Immature natural killer cell (primary cell): ENCODE measurements around the gene HHIPL1. TPM values are rescaled to one million over a fixed set of nuclear protein-coding genes. Genes with fewer than 3 reads are reported as not detected.

Experiments
- DNase-seq, 3 donors: peaks; one replicate each; pipeline ENCODE4 v3.0.0; 2022; ENCODE audit warnings: mixed read lengths in 1 of 3
- H3K27ac Mint-ChIP-seq, 6 donors: one replicate each; pipeline ENCODE4 v1.8.0; 2020; ENCODE audit warnings: mixed read lengths in 6 of 6, mild to moderate bottlenecking in 5 of 6, inconsistent platforms in 4 of 6, moderate library complexity in 3 of 6
- H3K27me3 Mint-ChIP-seq, 3 donors: one replicate each; pipeline ENCODE4 v1.8.0; 2020 to 2021; ENCODE audit warnings: low read depth in 3 of 3, mild to moderate bottlenecking in 3 of 3, mixed read lengths in 3 of 3, moderate library complexity in 3 of 3, inconsistent platforms in 1 of 3
- H3K36me3 Mint-ChIP-seq, 3 donors: one replicate each; pipeline ENCODE4 v1.8.0; 2020; ENCODE audit warnings: mixed read lengths in 3 of 3, inconsistent platforms in 2 of 3, mild to moderate bottlenecking in 2 of 3
- H3K4me1 Mint-ChIP-seq, 2 donors: one replicate each; pipeline ENCODE4 v1.8.0; 2020; ENCODE audit warnings: inconsistent platforms in 2 of 2, mild to moderate bottlenecking in 2 of 2, mixed read lengths in 2 of 2, moderate library complexity in 1 of 2
- H3K4me3 Mint-ChIP-seq, 5 donors: one replicate each; pipeline ENCODE4 v1.8.0; 2020; ENCODE audit warnings: mild to moderate bottlenecking in 5 of 5, mixed read lengths in 5 of 5, inconsistent platforms in 3 of 5, moderate library complexity in 3 of 5
- H3K9me3 Mint-ChIP-seq, 6 donors: one replicate each; pipeline ENCODE4 v1.8.0; 2020; ENCODE audit warnings: mild to moderate bottlenecking in 6 of 6, mixed read lengths in 6 of 6, inconsistent platforms in 4 of 6, moderate library complexity in 3 of 6
- polyA plus RNA-seq, 3 donors: library from polyadenylated mRNA; unstranded; fragments of 300-500 nt; fragmentation: Illumina TruSeq; gene quantifications; one replicate each; pipeline ENCODE4 v1.2.3, GENCODE V29; 2021

HHIPL1 gene
- polyA plus RNA-seq, 3 donors from 2014 or later: not detected

- H3K27ac Mint-ChIP-seq: no peak overlapping the region
- no peaks in the 10 kb centered on the region for H3K4me1 Mint-ChIP-seq
- no peaks in the 10 kb centered on the region for H3K9me3 Mint-ChIP-seq
- peaks cover 4 to 9% (median 4%) of the 10 kb centered on the region in 3 donors for H3K27me3 Mint-ChIP-seq
- H3K36me3 Mint-ChIP-seq: no peaks in the 10 kb centered on the region
- H3K4me3 Mint-ChIP-seq: no peak overlapping the region
- DNase-seq: no peak
These were observed 24.8 kb upstream of the HHIPL1 start for GRCh38 chr14:99619835-99620834.

DNA sequence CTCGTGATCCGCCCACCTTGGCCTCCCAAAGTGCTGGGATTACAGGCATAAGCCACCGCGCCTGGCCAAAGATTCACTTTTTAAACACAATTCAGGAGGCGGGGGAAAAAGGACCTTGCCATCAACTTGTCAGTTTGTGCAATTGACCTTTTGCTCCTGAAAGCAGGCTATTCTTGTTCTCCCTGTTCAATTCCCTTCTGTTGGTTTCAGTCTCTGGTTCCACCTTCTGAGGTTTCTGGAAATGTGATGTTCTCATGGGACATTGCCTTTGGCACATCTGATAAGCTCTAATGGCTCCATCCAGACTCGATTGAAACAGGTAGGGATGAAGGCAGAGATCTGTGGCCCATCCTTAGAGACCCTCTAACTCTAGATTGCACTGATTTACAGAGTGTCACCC, 23.0 kb upstream of the HHIPL1 start:
- Mint-ChIP-seq H3K27ac (no peak overlapping the region), H3K4me1 (no peaks in the 10 kb centered on the region), H3K9me3 (no peaks in the 10 kb centered on the region), H3K36me3 (no peaks in the 10 kb centered on the region), H3K4me3 (no peak overlapping the region), H3K27me3 (peaks cover 0 to 5% (median 3%) of the 10 kb centered on the region in 3 donors)
- no peak for DNase-seq

DNA sequence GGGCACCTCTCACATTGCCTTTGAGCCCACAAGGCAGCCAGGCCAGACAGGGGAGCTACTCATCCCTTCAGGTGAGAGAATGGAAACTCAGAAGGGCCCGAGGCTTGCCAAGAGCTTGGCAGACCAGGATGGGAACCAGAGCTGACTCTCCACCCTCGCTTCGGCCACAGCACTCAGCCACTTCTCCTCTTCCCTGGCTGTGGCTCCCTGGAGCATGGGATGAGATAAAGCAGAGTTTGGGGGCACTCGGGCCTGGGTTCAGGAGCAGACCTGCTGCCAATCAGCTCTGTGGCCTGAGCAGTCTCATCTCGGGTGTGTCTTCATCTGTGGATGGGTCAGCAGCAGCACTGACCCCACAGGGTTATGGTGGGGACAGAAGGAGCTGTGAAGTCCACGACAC, 20.9 kb upstream of the HHIPL1 start:
- no peak overlapping the region for H3K4me3 Mint-ChIP-seq
- no peaks in the 10 kb centered on the region for H3K9me3 Mint-ChIP-seq
- peaks cover 0 to 3% of the 10 kb centered on the region in 2 donors for H3K4me1 Mint-ChIP-seq
- no peak for DNase-seq
- H3K36me3 Mint-ChIP-seq: no peaks in the 10 kb centered on the region
- no peak overlapping the region for H3K27ac Mint-ChIP-seq
- H3K27me3 Mint-ChIP-seq: peaks cover 0 to 2% (median 0%) of the 10 kb centered on the region in 3 donors

DNA sequence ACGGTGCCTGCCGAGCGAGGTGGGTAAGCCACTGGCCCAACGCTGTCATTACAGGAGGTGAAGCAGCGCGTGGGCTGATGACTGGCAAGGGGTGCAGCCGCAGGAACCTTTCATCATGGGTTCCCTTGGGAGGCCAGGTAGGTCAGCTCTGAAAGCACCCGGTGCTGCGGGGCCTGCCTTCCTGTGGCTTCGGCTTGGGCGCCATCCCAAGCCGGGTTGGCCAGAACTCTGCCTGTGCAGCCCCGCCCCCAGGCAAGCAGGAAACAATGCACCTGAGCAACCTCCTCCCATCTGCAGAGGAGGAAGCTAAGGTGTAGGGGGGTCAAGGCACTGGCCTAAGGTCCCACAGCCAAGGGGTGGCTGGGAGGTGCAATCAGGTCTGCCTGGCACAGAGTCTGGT, 20.0 kb upstream of the HHIPL1 start:
- peaks cover 0 to 4% of the 10 kb centered on the region in 2 donors for H3K4me1 Mint-ChIP-seq
- no peaks in the 10 kb centered on the region for H3K9me3 Mint-ChIP-seq
- no peak overlapping the region for H3K27ac Mint-ChIP-seq
- H3K27me3 Mint-ChIP-seq: peaks cover 0 to 2% (median 0%) of the 10 kb centered on the region in 3 donors
- DNase-seq: no peak
- no peak overlapping the region for H3K4me3 Mint-ChIP-seq
- no peaks in the 10 kb centered on the region for H3K36me3 Mint-ChIP-seq

DNA sequence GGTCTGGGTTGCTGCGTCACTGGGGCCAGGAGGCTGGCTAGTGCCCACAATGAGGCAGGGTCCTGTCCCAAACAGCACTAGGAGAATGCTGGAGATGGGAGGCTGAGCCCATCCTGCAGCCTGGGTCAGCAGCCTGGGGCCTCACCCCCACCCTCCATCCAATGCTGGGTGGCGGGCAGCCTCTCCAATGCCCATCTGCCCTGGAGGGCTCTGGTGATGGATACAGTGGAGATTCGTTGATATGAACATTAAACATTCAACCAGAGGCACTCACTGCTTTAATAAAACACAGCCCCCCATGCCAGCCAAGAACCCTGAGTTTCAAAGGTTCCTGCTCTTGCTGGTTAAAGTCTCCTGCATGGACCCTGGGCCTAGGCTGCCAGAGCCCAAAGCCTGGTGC, 19.5 kb upstream of the HHIPL1 start:
- Mint-ChIP-seq H3K27me3 (peaks cover 0 to 2% (median 1%) of the 10 kb centered on the region in 3 donors), H3K9me3 (no peaks in the 10 kb centered on the region), H3K4me3 (no peak overlapping the region), H3K4me1 (peaks cover 0 to 4% of the 10 kb centered on the region in 2 donors), H3K36me3 (no peaks in the 10 kb centered on the region), H3K27ac (no peak overlapping the region)
- DNase-seq: no peak

- no peaks in the 10 kb centered on the region for H3K9me3 Mint-ChIP-seq
- no peak for DNase-seq
- no peak overlapping the region for H3K4me3 Mint-ChIP-seq
- peaks cover 0 to 4% of the 10 kb centered on the region in 2 donors for H3K4me1 Mint-ChIP-seq
- H3K27ac Mint-ChIP-seq: no peak overlapping the region
- H3K36me3 Mint-ChIP-seq: no peaks in the 10 kb centered on the region
- peaks cover 0 to 4% (median 4%) of the 10 kb centered on the region in 3 donors for H3K27me3 Mint-ChIP-seq
These were observed 18.8 kb upstream of the HHIPL1 start for GRCh38 chr14:99626041-99626648.

DNA sequence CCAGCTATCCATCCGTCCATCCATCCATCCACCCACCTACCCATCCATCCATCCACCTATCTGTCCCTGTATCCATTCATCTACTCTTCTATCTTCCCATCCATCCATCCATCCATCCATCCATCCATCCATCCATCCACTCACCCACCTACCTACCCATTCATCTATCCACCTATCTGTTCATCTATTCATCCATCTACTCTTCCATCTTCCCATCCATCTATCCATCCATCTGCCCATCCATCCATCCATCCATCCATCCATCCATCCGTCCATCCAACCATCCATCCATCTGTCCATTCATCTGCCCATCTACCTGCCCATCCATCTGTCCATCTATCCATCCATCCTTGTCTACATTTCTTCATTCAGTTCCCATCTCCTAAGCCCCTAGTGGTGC, 17.8 kb upstream of the HHIPL1 start:
- no peak overlapping the region for H3K27ac Mint-ChIP-seq
- peaks cover 0 to 4% of the 10 kb centered on the region in 2 donors for H3K4me1 Mint-ChIP-seq
- peaks cover 0 to 4% (median 4%) of the 10 kb centered on the region in 3 donors for H3K27me3 Mint-ChIP-seq
- H3K9me3 Mint-ChIP-seq: no peaks in the 10 kb centered on the region
- no peak for DNase-seq
- H3K4me3 Mint-ChIP-seq: no peak overlapping the region
- H3K36me3 Mint-ChIP-seq: no peaks in the 10 kb centered on the region

GRCh38 chr14:99627510-99628381, 17.2 kb upstream of the HHIPL1 start:
- Mint-ChIP-seq H3K27ac (no peak overlapping the region), H3K4me3 (no peak overlapping the region), H3K4me1 (peaks cover 0 to 4% of the 10 kb centered on the region in 2 donors), H3K27me3 (peaks cover 0 to 4% (median 4%) of the 10 kb centered on the region in 3 donors), H3K36me3 (no peaks in the 10 kb centered on the region), H3K9me3 (no peaks in the 10 kb centered on the region)
- no peak for DNase-seq

DNA sequence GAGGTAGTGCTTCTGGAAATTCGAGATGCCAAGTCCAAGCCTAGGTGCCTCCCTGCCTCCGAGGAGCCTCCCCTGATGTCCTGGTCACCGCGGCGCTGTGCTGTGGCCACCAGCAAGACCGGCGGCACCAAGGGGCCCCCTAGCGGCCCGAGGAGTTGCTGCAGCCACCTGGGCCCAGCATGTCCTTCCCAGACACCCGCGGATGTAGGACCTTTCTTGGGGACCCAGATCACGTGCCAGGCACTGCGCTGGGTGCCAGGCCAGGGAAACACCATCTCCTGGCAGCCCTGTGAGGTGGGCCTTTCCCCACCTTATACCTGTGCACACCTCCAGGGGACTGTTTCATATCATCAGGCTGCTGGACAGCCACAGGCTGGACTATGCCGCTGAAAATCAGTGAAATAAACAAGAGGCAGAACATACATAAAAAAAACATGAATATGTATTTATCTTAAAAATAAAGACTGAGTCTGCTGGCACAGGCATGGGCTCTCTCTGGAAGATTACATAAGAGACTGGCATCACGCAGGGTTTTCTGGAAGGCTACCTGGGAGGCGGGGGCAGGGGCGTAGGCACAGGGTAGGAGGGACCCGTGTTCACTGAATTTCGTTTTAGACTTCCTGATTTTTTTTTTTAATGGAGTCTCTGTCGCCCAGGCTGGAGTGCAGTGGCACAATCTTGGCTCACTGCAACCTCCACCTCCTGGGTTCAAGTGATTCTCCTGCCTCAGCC, 15.9 kb upstream of the HHIPL1 start:
- no peaks in the 10 kb centered on the region for H3K9me3 Mint-ChIP-seq
- no peak overlapping the region for H3K4me3 Mint-ChIP-seq
- H3K27me3 Mint-ChIP-seq: peaks cover 0 to 4% (median 2%) of the 10 kb centered on the region in 3 donors
- H3K27ac Mint-ChIP-seq: no peak overlapping the region
- peak; percentile 52 to 61 (median 53) for DNase-seq
- H3K4me1 Mint-ChIP-seq: peaks cover 0 to 4% of the 10 kb centered on the region in 2 donors
- H3K36me3 Mint-ChIP-seq: no peaks in the 10 kb centered on the region

DNA sequence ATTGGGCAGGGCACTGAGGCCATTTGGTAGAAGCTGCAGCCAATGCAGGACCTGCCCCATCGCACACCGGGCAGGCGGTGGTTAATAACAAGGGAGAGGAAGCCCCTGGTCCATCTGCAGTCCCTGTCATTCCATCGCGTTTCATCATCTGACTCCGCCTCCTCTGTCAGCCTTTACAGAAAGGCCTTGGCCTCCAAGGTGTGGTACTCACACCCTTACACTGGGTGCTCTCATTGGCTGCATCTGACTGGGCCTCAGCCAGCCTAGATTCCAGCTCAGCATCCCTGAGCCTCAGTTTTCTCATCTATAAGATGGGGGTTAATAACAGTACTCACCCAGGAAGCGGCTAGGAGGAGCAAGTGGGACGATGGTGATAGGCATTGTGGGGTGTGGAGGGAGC, 14.7 kb upstream of the HHIPL1 start:
- peaks cover 0 to 4% of the 10 kb centered on the region in 2 donors for H3K4me1 Mint-ChIP-seq
- H3K4me3 Mint-ChIP-seq: no peak overlapping the region

DNA sequence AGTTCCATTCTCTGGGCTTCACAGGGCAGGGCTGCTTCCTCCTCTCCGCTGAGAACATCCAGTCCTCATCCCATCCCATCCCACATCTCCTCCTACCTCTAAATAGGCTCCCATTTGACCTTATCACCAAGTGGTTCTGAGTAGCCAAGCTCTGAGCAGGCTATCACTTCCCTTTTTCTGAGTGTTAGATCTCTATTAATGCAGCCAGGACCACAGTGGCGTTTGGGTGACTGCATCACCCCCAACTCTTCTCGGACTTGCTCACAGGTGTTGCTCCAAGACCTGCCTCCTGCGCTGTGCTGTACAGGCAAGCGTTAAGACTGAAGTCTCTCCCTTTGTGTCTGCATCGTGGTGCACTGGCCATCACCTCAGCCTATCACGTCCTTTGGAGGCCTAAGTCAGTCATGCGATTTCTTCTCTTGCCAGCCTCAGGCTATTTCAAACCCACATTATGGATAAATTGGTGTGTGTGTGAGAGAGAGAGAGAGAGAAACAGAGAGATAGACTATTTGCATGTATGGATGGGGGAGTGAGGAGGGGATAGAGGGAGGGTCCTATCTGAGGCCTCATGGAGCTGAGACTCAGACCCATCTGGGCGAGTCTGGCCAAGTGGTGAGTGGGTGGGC, 12.4 kb upstream of the HHIPL1 start:
- H3K27ac Mint-ChIP-seq: peak overlapping the region in 1 of 6 donors; percentile 5
- H3K4me3 Mint-ChIP-seq: no peak overlapping the region
- H3K9me3 Mint-ChIP-seq: no peaks in the 10 kb centered on the region
- no peaks in the 10 kb centered on the region for H3K36me3 Mint-ChIP-seq
- H3K27me3 Mint-ChIP-seq: peaks cover 1 to 4% (median 2%) of the 10 kb centered on the region in 3 donors
- no peak for DNase-seq
- peaks cover 0 to 4% of the 10 kb centered on the region in 2 donors for H3K4me1 Mint-ChIP-seq

More for the DNA sequence above, 14.7 kb upstream of the HHIPL1 start:
- no peak overlapping the region for H3K27ac Mint-ChIP-seq
- no peaks in the 10 kb centered on the region for H3K9me3 Mint-ChIP-seq
- H3K36me3 Mint-ChIP-seq: no peaks in the 10 kb centered on the region
- H3K27me3 Mint-ChIP-seq: peaks cover 1 to 4% (median 2%) of the 10 kb centered on the region in 3 donors
- DNase-seq: no peak

DNA sequence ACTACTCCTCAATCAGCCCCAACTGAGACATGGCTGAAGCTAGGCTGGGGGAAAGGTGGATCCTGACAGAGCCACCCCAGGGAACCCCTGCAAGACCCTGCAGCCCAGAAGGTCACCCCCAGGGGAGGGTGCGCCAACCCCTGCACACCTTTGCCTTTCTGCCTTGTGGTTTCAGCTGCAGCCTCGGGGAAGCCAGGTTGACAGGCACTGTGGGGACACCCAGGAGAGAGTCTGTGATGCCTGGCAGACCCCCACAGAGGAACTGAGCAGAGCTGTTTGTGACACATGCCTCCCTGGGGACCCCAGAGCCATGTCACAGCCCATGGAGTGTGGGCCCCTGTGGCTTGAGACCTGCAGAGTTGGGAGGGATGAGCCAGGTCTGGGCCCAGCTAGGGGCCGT, 11.8 kb upstream of the HHIPL1 start:
- H3K4me1 Mint-ChIP-seq: peaks cover 0 to 4% of the 10 kb centered on the region in 2 donors
- no peaks in the 10 kb centered on the region for H3K36me3 Mint-ChIP-seq
- H3K27me3 Mint-ChIP-seq: peaks cover 1 to 4% (median 2%) of the 10 kb centered on the region in 3 donors
- H3K9me3 Mint-ChIP-seq: no peaks in the 10 kb centered on the region
- DNase-seq: no peak
- no peak overlapping the region for H3K27ac Mint-ChIP-seq
- no peak overlapping the region for H3K4me3 Mint-ChIP-seq
